Adrenal gland (tissue), 5 donors: ENCODE results near the gene KRTAP10-7.

Experiments used
- CTCF ChIP-seq, 6 experiments: fragments of 450-650 bp in 4 of 6; fragments of 200-600 bp in 2 of 6; sonication (generic) in 1 of 6; IDR thresholded peaks; 1 replicate in 5 of 6; 2 replicates in 1 of 6; pipeline versions ENCODE4 v1.5.1 to v1.8.0; 2016 to 2021; ENCODE audit warnings: antibody characterized with exemption in 6 of 6, mild to moderate bottlenecking in 2 of 6, moderate library complexity in 1 of 6
- POLR2A ChIP-seq, 2 donors: fragments of 450-650 bp; IDR thresholded peaks; one replicate each; pipeline ENCODE4 v1.6.1; 2017; ENCODE audit warnings: antibody characterized with exemption in 2 of 2, mild to moderate bottlenecking in 2 of 2, moderate library complexity in 1 of 2
- donor health status: DM: no; HTN: no; CAD: no.

GRCh38 chr21:44551340-44551961 is 48.9 kb upstream of the KRTAP10-7 start, which contains the start of gene KRTAP10-2:
- TF ChIP-seq CTCF (IDR thresholded peaks at IDR 0.05) = no peak
- no peak for TF ChIP-seq POLR2A (IDR thresholded peaks at IDR 0.05)
